PC-9 (cell line): ENCODE measurements around the gene OR56B1. TPM values are rescaled to one million over a fixed set of nuclear protein-coding genes. Genes with fewer than 3 reads are reported as not detected.

Experiments used
- Bru-seq: library from RNA; stranded (reverse); fragments of 400-500 nt; gene quantifications from one replicate; lab custom pipeline; 2021; lab: Mats Ljungman, UMichigan
- BruChase-seq, 2 experiments: library from RNA; stranded (reverse); fragments of 400-500 nt; gene quantifications; one replicate each; lab custom pipeline; 2021; lab: Mats Ljungman, UMichigan
- BruUV-seq: library from RNA; stranded (reverse); fragments of 400-500 nt; replicated peaks from 2 replicates; lab custom pipeline; 2021; lab: Mats Ljungman, UMichigan
- CTCF ChIA-PET: fragments of 300-600 bp; sonication (Branson Sonifier 250); formaldehyde crosslinking; loops from one replicate; lab custom pipeline; 2022; ENCODE audit warnings: antibody characterized with exemption; lab: Charles Lee
- POLR2A ChIA-PET: fragments of 300-600 bp; sonication (Branson Sonifier 250); formaldehyde crosslinking; loops from one replicate; lab custom pipeline; 2022; ENCODE audit warnings: antibody characterized with exemption; ENCODE audit not compliant: unreplicated experiment; lab: Charles Lee
- DNase-seq, 2 experiments: peaks; one replicate each; pipeline versions ENCODE4 v3.0.0 to v3.0.0-alpha.2; 2015 to 2022; ENCODE audit warnings: mixed read lengths in 1 of 2
- H2AFZ ChIP-seq: fragments of 200-600 bp; sonication (generic); 2 replicates; pipeline ENCODE4 v1.8.1; 2017; ENCODE audit warnings: antibody characterized with exemption
- H3F3A ChIP-seq: fragments of 200-600 bp; sonication (generic); 2 replicates; pipeline ENCODE4 v1.8.1; 2017; ENCODE audit warnings: antibody characterized with exemption, mild to moderate bottlenecking, low read depth; ENCODE audit not compliant: insufficient read depth
- H3K27ac ChIP-seq: fragments of 200-600 bp; sonication (generic); 2 replicates; pipeline ENCODE4 v1.6.1; 2016; ENCODE audit warnings: mixed run types
- H3K27me3 ChIP-seq: fragments of 200-600 bp; sonication (generic); 2 replicates; pipeline ENCODE4 v1.6.1; 2016; ENCODE audit warnings: low read depth, mixed run types; ENCODE audit not compliant: insufficient read depth
- H3K36me3 ChIP-seq: fragments of 200-600 bp; sonication (generic); 2 replicates; pipeline ENCODE4 v1.6.1; 2016; ENCODE audit warnings: low read depth, mixed run types
- H3K4me1 ChIP-seq: fragments of 200-600 bp; sonication (generic); replicated peaks from 2 replicates; pipeline ENCODE4 v1.6.1; 2016; ENCODE audit warnings: mixed run types; ENCODE audit not compliant: insufficient read depth
- H3K4me2 ChIP-seq: fragments of 200-600 bp; sonication (generic); 2 replicates; pipeline ENCODE4 v1.6.1; 2017; ENCODE audit warnings: mixed run types
- H3K4me3 ChIP-seq: fragments of 200-600 bp; sonication (generic); 2 replicates; pipeline ENCODE4 v1.6.1; 2016; ENCODE audit warnings: mixed run types
- H3K79me2 ChIP-seq: fragments of 200-600 bp; sonication (generic); 2 replicates; pipeline ENCODE4 v1.6.1; 2017; ENCODE audit warnings: low read depth, mixed run types
- H3K9me2 ChIP-seq: fragments of 200-600 bp; sonication (generic); 2 replicates; pipeline ENCODE4 v1.8.1; 2017; ENCODE audit warnings: mild to moderate bottlenecking; ENCODE audit not compliant: insufficient read depth
- H3K9me3 ChIP-seq: fragments of 200-600 bp; sonication (generic); 2 replicates; pipeline ENCODE4 v1.8.1; 2016; ENCODE audit warnings: low read depth; ENCODE audit not compliant: insufficient read depth
- H4K20me1 ChIP-seq: fragments of 200-600 bp; sonication (generic); 2 replicates; pipeline ENCODE4 v1.8.1; 2017; ENCODE audit not compliant: insufficient read depth
- EZH2 ChIP-seq: fragments of 200-600 bp; sonication (generic); IDR thresholded peaks from 2 replicates; pipeline ENCODE4 v1.8.0; 2017; ENCODE audit warnings: antibody characterized with exemption, low read depth
- intact Hi-C: fragments of 100-400 bp; cut with micrococcal nuclease; formaldehyde crosslinking; loops from one replicate; pipeline ENCODE4 v1.10.0; 2022; ENCODE audit not compliant: unreplicated experiment
- long read RNA-seq: library from polyadenylated mRNA; stranded (forward); transcript quantifications from one replicate; pipeline ENCODE4 v2.0.0, GENCODE V29; 2022
- total RNA-seq: library from RNA; stranded (reverse); gene quantifications from 2 replicates; pipeline ENCODE4 v1.2.3, GENCODE V29; 2021
- TF ChIP-seq, protein P1 (sequence below): fragments of 200-600 bp; sonication (generic); conservative IDR thresholded peaks from 2 replicates; pipeline ENCODE4 v1.6.1; 2017; ENCODE audit warnings: mixed run types, antibody characterized with exemption, mild to moderate bottlenecking, moderate library complexity

Gene OR56B1, protein sequence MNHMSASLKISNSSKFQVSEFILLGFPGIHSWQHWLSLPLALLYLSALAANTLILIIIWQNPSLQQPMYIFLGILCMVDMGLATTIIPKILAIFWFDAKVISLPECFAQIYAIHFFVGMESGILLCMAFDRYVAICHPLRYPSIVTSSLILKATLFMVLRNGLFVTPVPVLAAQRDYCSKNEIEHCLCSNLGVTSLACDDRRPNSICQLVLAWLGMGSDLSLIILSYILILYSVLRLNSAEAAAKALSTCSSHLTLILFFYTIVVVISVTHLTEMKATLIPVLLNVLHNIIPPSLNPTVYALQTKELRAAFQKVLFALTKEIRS
- total RNA-seq (not detected in 2 replicates), Bru-seq, nascent RNA (not detected), BruChase-seq, experiment 1, labeled RNA remaining after a 2-hour chase (percentile 15 among the genes with signal in this experiment), BruChase-seq, experiment 2, labeled RNA remaining after a 6-hour chase (not detected)
- long read RNA-seq: 0 reads

DNA sequence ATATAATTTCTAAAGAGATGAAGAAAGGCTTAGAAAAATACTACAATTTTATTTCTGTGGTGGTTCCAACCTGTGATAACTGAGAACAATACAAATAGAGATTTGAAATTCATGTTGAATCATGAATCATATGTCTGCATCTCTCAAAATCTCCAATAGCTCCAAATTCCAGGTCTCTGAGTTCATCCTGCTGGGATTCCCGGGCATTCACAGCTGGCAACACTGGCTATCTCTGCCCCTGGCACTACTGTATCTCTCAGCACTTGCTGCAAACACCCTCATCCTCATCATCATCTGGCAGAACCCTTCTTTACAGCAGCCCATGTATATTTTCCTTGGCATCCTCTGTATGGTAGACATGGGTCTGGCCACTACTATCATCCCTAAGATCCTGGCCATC is at the start of gene OR56B1:
TSS of gene OR56B1 (plus strand) at position 53 of the 400 bp plus-strand sequence. CDS start at position 122, 69 bp downstream.
- intact Hi-C loops: no loop called here
- no peaks in the 10 kb centered on the region for H3K79me2 ChIP-seq
- H3F3A ChIP-seq: no peaks in the 10 kb centered on the region
- H3K27ac ChIP-seq: no peak within 1 kb of the TSS
- no peak for DNase-seq
- no peaks in the 10 kb centered on the region for H3K9me2 ChIP-seq
- ChIA-PET CTCF (no interaction called here), POLR2A (no interaction called here)
- no peaks in the 10 kb centered on the region for H4K20me1 ChIP-seq
- H3K4me2 ChIP-seq: no peak within 1 kb of the TSS
- H3K4me1 ChIP-seq: no peaks in the 10 kb centered on the region
- no TSS peak for BruUV-seq
- TF ChIP-seq, protein P1, sequence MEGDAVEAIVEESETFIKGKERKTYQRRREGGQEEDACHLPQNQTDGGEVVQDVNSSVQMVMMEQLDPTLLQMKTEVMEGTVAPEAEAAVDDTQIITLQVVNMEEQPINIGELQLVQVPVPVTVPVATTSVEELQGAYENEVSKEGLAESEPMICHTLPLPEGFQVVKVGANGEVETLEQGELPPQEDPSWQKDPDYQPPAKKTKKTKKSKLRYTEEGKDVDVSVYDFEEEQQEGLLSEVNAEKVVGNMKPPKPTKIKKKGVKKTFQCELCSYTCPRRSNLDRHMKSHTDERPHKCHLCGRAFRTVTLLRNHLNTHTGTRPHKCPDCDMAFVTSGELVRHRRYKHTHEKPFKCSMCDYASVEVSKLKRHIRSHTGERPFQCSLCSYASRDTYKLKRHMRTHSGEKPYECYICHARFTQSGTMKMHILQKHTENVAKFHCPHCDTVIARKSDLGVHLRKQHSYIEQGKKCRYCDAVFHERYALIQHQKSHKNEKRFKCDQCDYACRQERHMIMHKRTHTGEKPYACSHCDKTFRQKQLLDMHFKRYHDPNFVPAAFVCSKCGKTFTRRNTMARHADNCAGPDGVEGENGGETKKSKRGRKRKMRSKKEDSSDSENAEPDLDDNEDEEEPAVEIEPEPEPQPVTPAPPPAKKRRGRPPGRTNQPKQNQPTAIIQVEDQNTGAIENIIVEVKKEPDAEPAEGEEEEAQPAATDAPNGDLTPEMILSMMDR: no peak
- TF ChIP-seq EZH2: no peak
- no peaks in the 10 kb centered on the region for H3K27me3 ChIP-seq
- H3K4me3 ChIP-seq: no peak within 1 kb of the TSS
- no peaks in the 10 kb centered on the region for H3K36me3 ChIP-seq
- H3K9me3 ChIP-seq: no peaks in the 10 kb centered on the region
- H2AFZ ChIP-seq: no peak within 1 kb of the TSS

DNA sequence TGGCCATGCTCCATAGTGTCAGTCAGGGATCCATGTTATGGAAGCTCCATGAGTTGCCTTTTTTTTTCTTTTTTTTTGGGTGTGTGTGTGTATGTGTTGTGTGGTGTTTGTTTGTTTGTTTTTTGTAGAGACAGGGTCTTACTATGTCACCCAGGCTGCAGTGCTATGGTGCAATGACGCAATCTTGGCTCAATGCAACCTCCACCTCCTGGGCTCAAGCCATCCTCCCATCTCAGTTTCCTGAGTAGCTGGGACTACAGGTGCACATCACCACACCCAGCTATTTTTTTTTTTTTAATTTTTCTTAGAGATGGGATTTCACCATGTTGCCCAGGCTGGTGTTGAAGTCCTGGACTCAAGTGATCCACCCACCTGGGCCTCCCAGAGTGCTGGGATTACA is 47.8 kb upstream of the OR56B1 start:
- CTCF ChIA-PET: no interaction called here
- no peaks in the 10 kb centered on the region for H3K9me3 ChIP-seq

DNA sequence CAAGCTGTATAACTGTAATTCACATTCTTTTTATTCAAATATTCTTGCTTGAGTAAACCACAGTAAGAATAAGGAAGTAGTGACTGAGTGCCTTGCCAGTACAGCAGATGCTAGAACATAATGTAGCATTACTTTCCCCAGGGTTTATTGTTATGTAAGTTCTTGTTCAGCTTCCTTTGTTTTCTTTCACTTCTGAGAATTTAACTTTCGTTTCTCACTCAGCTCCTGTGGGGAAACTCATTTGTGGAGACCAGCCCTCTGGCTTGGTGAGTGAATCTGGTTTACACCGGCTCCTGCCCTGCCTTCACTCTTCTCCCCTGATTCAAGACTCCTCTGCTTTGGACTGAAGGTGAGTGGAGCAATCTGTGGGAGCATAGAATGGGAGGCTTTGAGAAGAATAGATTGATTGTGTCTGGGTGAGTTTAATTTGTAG is 46.7 kb upstream of the OR56B1 start, which contains the start of gene TRIM22:
TSS of gene TRIM22 (plus strand) at position 240 of the 433 bp plus-strand sequence. CDS start 6,443 bp downstream, outside the sequence.
- Histone ChIP-seq H3K9me2 (no peaks in the 10 kb centered on the region), H3K27ac (no peak within 1 kb of the TSS), H3K27me3 (no peaks in the 10 kb centered on the region), H3K79me2 (no peaks in the 10 kb centered on the region), H3K4me2 (peak within 1 kb of the TSS; percentile 13; the same call in 1 of the 2 replicates), H3K4me3 (no peak within 1 kb of the TSS), H3K9me3 (no peaks in the 10 kb centered on the region), H3K36me3 (no peaks in the 10 kb centered on the region), H2AFZ (peak within 1 kb of the TSS; percentile 59; the same call in 1 of the 2 replicates), H3K4me1 (peaks cover 4% of the 10 kb centered on the region; the same call in 1 of the 2 replicates), H4K20me1 (no peaks in the 10 kb centered on the region), H3F3A (peaks cover 9% of the 10 kb centered on the region; the same call in 1 of the 2 replicates)
- DNase-seq: peak in 1 of 2 experiments; percentile 52
- CTCF ChIA-PET: no interaction called here
- intact Hi-C loops: no loop called here
- TF ChIP-seq, protein P1: no peak
- no peak for TF ChIP-seq EZH2
- BruUV-seq: no TSS peak
- POLR2A ChIA-PET: no interaction called here

More for the DNA sequence above, 47.8 kb upstream of the OR56B1 start:
- H3F3A ChIP-seq: peaks cover 16% of the 10 kb centered on the region; the same call in 1 of the 2 replicates
- intact Hi-C loops: no loop called here
- H3K36me3 ChIP-seq: no peaks in the 10 kb centered on the region
- no peak overlapping the region for H3K27ac ChIP-seq
- no peak overlapping the region for H2AFZ ChIP-seq
- H3K9me2 ChIP-seq: no peaks in the 10 kb centered on the region
- H3K4me2 ChIP-seq: no peak overlapping the region
- peaks cover 7% of the 10 kb centered on the region; the same call in 1 of the 2 replicates for H3K79me2 ChIP-seq
- H4K20me1 ChIP-seq: no peaks in the 10 kb centered on the region
- TF ChIP-seq EZH2: no peak
- TF ChIP-seq, protein P1: no peak
- POLR2A ChIA-PET: no interaction called here
- no peak overlapping the region for H3K4me3 ChIP-seq
- DNase-seq: no peak
- BruUV-seq: no TSS peak
- peaks cover 14% of the 10 kb centered on the region for H3K4me1 ChIP-seq
- no peaks in the 10 kb centered on the region for H3K27me3 ChIP-seq
